ENCODE data around the gene ADGRA3. TPM values are rescaled to one million over a fixed set of nuclear protein-coding genes. Genes with fewer than 3 reads are reported as not detected.

The ADGRA3 gene
- polyA plus RNA-seq, 1 of the 3 experiments (the other 2 are of a cell fraction) = 11.8 TPM

DNA sequence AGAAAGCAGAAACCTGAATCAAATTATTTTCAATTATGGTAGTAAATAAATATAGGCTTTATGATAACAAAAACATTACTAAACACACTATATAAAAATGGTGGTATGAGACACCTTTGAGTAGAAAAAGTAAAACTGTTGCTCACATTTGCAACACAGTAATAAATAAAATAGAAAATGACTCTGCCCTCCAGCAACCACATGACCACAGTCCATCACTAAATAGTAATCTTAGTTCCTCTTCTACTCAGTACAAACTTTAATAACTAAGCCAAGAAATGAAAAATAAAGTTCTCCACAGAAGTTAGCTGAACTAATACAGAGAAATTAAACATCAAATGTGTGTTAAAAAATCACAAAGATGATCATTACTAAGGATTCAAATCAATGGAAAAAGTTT, 108.5 kb downstream of the ADGRA3 start:
- Histone ChIP-seq H3K79me2 (ENCODE audit: insufficient read depth) (no peaks in the 10 kb centered on the region), H3K27me3 (ENCODE audit: insufficient read depth) (no peaks in the 10 kb centered on the region), H3K9me2 (no peaks in the 10 kb centered on the region), H3K9ac (no peak overlapping the region), H3K4me1 (ENCODE audit: control insufficient read depth in 1 of 2, insufficient read depth in 2 of 2, low read depth in 1 of 2, low read length in 1 of 2) (no peaks in the 10 kb centered on the region), H2AFZ (ENCODE audit: low read depth) (no peak overlapping the region), H3F3A (replicated peaks; ENCODE audit: insufficient read depth) (peaks cover 4% of the 10 kb centered on the region), H3K4me3 (ENCODE audit: low read depth in 2 of 2, low read length in 1 of 2) (no peak overlapping the region), H3K36me3 (replicated peaks in 1 of 2; ENCODE audit: control insufficient read depth in 1 of 2, insufficient read depth in 2 of 2, low read length in 1 of 2) (peaks cover 8 to 10% of the 10 kb centered on the region in 2 experiments), H3K27ac (ENCODE audit: low read depth in 2 of 2, low read length in 1 of 2) (no peak overlapping the region), H3K9me3 (no peaks in the 10 kb centered on the region), H4K20me1 (ENCODE audit: insufficient read depth) (no peaks in the 10 kb centered on the region), H3K4me2 (no peak overlapping the region)
- TF ChIP-seq TCF12 (IDR thresholded peaks at IDR 0.05) (no peak), RXRA (IDR thresholded peaks at IDR 0.05; ENCODE audit: borderline replicate concordance, low read depth) (no peak), GATA2 (CRISPR knock-in tag; IDR thresholded peaks at IDR 0.05) (no peak), EP300 (IDR thresholded peaks at IDR 0.05; ENCODE audit: borderline replicate concordance in 1 of 2, low read depth in 1 of 2, low read length in 1 of 2) (no peak)
- DNase-seq = no peak
- ChIA-PET CTCF (interaction anchor here (0.7 to 4.0 kb wide), 6 partner anchors 11 to 617 kb away, joined by 3 to 32 read pairs (median 4); no protein-coding TSS in a partner anchor), POLR2A (no interaction called here)

DNA sequence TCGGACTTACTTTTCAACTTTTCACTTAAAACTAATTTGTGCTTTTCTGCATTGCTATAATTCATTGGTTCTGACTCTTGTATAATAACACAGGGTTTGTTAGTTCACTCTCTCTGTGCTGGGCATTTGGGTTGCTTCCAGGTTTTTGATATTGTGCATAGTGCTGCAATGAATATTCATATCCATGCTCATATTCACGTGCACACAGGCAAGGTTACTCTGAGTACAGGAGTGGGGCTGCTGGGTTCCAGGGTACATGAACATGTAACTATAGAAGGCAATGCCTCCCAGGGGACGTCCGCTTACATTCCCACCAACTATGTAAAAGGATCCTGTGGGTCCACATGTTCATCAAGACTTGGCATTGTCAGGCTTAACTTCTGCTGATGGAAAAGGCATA, 117.2 kb downstream of the ADGRA3 start:
- POLR2A ChIA-PET = no interaction called here
- H4K20me1 ChIP-seq (ENCODE audit: insufficient read depth) = no peaks in the 10 kb centered on the region
- no peak overlapping the region for H2AFZ ChIP-seq (ENCODE audit: low read depth)
- CTCF ChIA-PET = no interaction called here
- H3K27ac ChIP-seq (ENCODE audit: low read depth in 2 of 2, low read length in 1 of 2) = no peak overlapping the region
- H3F3A ChIP-seq (replicated peaks; ENCODE audit: insufficient read depth) = no peaks in the 10 kb centered on the region
- H3K9ac ChIP-seq = no peak overlapping the region
- TF ChIP-seq FOXJ3 (CRISPR knock-in tag; IDR thresholded peaks at IDR 0.05) (no peak), NRF1 (IDR thresholded peaks at IDR 0.05; ENCODE audit: low read depth, low read length) (no peak), FOSL2 (IDR thresholded peaks at IDR 0.05; ENCODE audit: borderline replicate concordance, low read depth) (no peak), JUND (IDR thresholded peaks at IDR 0.05) (no peak), MXI1 (IDR thresholded peaks at IDR 0.05; ENCODE audit: low read depth, low read length) (no peak), EP300 (IDR thresholded peaks at IDR 0.05; ENCODE audit: borderline replicate concordance in 1 of 2, low read depth in 1 of 2, low read length in 1 of 2) (no peak), MEF2A (IDR thresholded peaks at IDR 0.05; ENCODE audit: borderline replicate concordance, low read depth) (no peak), RXRA (IDR thresholded peaks at IDR 0.05; ENCODE audit: borderline replicate concordance, low read depth) (no peak), TAF1 (IDR thresholded peaks at IDR 0.05; ENCODE audit: borderline replicate concordance, low read depth, low read length) (no peak), RFX5 (IDR thresholded peaks at IDR 0.05; ENCODE audit: low read length) (no peak), FOXM1 (IDR thresholded peaks at IDR 0.05; ENCODE audit: low read depth) (no peak), GATA2 (CRISPR knock-in tag; IDR thresholded peaks at IDR 0.05) (no peak), NFIC (IDR thresholded peaks at IDR 0.05; ENCODE audit: borderline replicate concordance) (no peak)
- TF ChIP-seq, protein P1, sequence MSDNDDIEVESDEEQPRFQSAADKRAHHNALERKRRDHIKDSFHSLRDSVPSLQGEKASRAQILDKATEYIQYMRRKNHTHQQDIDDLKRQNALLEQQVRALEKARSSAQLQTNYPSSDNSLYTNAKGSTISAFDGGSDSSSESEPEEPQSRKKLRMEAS (IDR thresholded peaks at IDR 0.05; ENCODE audit: low read depth) = no peak
- TF ChIP-seq, protein P2, sequence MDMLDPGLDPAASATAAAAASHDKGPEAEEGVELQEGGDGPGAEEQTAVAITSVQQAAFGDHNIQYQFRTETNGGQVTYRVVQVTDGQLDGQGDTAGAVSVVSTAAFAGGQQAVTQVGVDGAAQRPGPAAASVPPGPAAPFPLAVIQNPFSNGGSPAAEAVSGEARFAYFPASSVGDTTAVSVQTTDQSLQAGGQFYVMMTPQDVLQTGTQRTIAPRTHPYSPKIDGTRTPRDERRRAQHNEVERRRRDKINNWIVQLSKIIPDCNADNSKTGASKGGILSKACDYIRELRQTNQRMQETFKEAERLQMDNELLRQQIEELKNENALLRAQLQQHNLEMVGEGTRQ (IDR thresholded peaks at IDR 0.05; ENCODE audit: borderline replicate concordance, low read depth, low read length) = no peak
- TF ChIP-seq, protein P3, sequence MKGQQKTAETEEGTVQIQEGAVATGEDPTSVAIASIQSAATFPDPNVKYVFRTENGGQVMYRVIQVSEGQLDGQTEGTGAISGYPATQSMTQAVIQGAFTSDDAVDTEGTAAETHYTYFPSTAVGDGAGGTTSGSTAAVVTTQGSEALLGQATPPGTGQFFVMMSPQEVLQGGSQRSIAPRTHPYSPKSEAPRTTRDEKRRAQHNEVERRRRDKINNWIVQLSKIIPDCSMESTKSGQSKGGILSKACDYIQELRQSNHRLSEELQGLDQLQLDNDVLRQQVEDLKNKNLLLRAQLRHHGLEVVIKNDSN (IDR thresholded peaks at IDR 0.05; ENCODE audit: borderline replicate concordance, low read depth) = no peak
- TF ChIP-seq, protein P4, sequence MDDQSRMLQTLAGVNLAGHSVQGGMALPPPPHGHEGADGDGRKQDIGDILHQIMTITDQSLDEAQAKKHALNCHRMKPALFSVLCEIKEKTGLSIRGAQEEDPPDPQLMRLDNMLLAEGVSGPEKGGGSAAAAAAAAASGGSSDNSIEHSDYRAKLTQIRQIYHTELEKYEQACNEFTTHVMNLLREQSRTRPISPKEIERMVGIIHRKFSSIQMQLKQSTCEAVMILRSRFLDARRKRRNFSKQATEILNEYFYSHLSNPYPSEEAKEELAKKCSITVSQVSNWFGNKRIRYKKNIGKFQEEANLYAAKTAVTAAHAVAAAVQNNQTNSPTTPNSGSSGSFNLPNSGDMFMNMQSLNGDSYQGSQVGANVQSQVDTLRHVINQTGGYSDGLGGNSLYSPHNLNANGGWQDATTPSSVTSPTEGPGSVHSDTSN (IDR thresholded peaks at IDR 0.05) = no peak
- TF ChIP-seq, protein P5, sequence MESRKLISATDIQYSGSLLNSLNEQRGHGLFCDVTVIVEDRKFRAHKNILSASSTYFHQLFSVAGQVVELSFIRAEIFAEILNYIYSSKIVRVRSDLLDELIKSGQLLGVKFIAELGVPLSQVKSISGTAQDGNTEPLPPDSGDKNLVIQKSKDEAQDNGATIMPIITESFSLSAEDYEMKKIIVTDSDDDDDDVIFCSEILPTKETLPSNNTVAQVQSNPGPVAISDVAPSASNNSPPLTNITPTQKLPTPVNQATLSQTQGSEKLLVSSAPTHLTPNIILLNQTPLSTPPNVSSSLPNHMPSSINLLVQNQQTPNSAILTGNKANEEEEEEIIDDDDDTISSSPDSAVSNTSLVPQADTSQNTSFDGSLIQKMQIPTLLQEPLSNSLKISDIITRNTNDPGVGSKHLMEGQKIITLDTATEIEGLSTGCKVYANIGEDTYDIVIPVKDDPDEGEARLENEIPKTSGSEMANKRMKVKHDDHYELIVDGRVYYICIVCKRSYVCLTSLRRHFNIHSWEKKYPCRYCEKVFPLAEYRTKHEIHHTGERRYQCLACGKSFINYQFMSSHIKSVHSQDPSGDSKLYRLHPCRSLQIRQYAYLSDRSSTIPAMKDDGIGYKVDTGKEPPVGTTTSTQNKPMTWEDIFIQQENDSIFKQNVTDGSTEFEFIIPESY (IDR thresholded peaks at IDR 0.05; ENCODE audit: borderline replicate concordance, low read depth) = no peak
- no peaks in the 10 kb centered on the region for H3K27me3 ChIP-seq (ENCODE audit: insufficient read depth)
- no peak overlapping the region for H3K4me3 ChIP-seq (ENCODE audit: low read depth in 2 of 2, low read length in 1 of 2)
- H3K9me3 ChIP-seq = no peaks in the 10 kb centered on the region
- H3K4me1 ChIP-seq (ENCODE audit: control insufficient read depth in 1 of 2, insufficient read depth in 2 of 2, low read depth in 1 of 2, low read length in 1 of 2) = no peaks in the 10 kb centered on the region
- peaks cover 23 to 25% of the 10 kb centered on the region in 2 experiments for H3K36me3 ChIP-seq (replicated peaks in 1 of 2; ENCODE audit: control insufficient read depth in 1 of 2, insufficient read depth in 2 of 2, low read length in 1 of 2)
- H3K9me2 ChIP-seq = no peaks in the 10 kb centered on the region
- no peak for DNase-seq
- 93% methylated on average over 4 of the region's 4 CpGs for WGBS (ENCODE audit: low lambda C conversion rate)
- H3K4me2 ChIP-seq = no peak overlapping the region
- H3K79me2 ChIP-seq (ENCODE audit: insufficient read depth) = no peaks in the 10 kb centered on the region
